Cortex of kidney (tissue), 1 donor: ENCODE data around the gene PDE4A.
"Not testable (repeated sequence)": the region's sequence is repeated elsewhere in the genome, so short reads cannot be mapped to it uniquely, and the experiment has no call there.

ENCODE experiments used
- DNase-seq: peaks from one replicate; lab custom pipeline; 2025; lab: John Stamatoyannopoulos, UW

PDE4A gene

DNA sequence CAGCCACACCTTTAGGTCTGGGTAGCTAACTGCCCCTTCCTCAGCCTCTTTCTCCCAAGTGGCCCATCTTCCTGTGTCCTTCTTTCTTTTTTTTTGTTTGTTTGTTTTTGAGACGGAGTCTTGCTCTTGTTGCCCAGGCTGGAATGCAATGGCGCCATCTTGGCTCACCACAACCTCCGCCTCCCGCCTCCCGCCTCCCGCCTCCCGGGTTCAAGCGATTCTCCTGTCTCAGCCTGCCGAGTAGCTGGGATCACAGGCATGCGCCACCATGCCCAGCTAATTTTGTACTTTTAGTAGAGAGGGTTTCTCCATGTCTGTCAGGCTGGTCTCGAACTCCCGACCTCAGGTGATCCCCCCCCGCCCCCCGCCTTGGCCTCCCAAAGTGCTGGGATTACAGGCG is 41.7 kb downstream of the PDE4A start:
- DNase-seq: not testable (repeated sequence)

DNA sequence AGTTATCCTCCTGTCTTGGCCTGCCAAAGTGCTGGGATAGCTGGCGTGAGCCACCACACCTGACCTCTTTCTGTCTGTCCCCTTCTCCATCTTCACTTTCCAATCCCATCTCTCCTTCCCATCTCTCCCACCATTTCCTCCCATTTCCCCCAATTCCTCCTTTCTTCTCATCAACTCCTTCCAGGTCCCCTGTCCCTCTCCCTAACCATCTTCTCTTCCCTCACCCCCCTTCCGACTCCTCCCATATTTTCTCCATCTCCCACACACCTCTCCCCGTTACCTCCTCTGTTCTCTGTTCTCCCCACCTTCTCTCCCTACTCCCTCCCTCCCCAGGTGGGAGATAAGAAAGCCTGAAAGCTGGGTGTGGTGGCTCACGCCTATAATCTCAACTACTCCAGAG is 42.2 kb downstream of the PDE4A start:
- no peak for DNase-seq

DNA sequence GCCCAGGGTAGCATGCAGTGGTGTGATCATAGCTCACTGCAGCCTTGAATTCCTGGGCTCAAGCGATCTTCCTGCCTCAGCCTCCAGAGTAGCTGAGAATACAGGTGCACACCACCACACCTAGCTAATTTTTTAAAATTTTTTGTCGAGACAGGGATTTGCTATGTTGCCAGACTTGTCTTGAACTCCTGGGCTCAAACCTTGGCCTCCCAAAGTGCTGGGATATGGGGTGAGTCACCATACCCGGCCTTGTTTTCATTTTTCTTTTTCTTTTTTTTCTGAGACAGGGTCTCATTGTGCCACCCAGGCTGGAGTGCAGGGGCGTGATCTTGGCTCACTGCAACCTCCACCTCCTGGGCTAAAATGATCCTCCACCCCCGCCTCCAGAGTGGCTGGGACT is 44.1 kb downstream of the PDE4A start:
- no peak for DNase-seq

DNA sequence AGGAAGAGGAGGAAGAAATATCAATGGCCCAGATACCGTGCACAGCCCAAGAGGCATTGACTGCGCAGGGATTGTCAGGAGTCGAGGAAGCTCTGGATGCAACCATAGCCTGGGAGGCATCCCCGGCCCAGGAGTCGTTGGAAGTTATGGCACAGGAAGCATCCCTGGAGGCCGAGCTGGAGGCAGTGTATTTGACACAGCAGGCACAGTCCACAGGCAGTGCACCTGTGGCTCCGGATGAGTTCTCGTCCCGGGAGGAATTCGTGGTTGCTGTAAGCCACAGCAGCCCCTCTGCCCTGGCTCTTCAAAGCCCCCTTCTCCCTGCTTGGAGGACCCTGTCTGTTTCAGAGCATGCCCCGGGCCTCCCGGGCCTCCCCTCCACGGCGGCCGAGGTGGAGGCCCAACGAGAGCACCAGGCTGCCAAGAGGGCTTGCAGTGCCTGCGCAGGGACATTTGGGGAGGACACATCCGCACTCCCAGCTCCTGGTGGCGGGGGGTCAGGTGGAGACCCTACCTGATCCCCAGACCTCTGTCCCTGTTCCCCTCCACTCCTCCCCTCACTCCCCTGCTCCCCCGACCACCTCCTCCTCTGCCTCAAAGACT is 46.9 kb downstream of the PDE4A start:
- DNase-seq: no peak

DNA sequence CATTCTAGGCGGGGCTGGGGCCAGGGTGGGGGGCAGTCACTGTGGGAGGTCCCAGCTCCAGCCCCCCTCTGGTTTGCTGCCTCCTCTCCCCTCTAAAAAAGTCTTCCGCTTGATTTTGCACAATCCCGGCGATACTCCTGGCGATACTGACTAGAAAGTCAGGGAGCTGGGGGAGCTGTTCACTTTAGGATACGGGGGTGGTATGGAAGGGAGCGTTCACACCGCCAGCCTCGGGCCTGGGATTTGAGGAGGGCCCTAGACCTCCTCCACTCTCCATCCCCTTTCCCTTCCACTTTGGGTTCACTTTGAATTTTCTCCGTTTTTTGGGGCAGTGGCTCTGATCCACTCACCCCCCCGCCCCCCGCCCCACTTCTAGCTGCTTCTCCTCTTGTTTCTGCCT is 47.8 kb downstream of the PDE4A start:
- DNase-seq: no peak

DNA sequence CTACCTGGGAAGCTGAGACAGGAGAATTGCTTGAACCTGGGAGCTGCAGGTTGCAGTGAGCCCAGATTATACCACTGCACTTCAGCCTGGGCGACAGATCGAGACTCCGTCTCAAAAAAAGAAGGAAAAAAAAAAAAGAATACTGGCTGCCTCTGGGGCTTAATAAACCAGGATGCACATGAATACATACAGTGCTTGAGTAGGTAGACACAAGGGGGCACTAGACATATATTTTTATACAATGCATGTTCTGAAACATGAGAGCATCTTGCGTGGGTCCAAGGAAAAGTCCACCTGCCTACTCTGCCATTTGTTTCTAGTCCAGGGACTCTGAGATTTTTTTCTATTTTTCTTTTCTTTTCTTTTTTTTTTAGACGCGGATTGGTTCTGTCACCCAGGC is 51.6 kb downstream of the PDE4A start:
- no peak for DNase-seq

DNA sequence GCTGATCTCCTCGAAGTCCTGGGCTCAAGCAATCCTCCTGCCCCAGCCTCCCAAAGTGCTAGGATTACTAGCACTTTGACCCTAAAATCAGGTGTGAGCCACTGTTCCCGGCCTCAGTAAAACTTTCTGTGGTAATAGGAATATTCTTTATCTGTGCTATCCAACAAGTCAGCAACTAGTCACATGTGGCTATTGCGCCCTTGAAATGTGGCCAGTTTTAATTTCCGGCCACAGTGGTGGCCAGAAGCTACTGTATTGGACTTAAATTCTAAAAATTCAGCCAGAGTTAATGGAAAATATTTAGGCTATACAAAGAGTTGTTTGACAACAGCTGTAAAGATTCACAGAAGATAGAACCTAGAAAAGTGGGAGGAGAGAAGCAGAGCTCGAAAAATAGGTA is 52.9 kb downstream of the PDE4A start:
- no peak for DNase-seq

DNA sequence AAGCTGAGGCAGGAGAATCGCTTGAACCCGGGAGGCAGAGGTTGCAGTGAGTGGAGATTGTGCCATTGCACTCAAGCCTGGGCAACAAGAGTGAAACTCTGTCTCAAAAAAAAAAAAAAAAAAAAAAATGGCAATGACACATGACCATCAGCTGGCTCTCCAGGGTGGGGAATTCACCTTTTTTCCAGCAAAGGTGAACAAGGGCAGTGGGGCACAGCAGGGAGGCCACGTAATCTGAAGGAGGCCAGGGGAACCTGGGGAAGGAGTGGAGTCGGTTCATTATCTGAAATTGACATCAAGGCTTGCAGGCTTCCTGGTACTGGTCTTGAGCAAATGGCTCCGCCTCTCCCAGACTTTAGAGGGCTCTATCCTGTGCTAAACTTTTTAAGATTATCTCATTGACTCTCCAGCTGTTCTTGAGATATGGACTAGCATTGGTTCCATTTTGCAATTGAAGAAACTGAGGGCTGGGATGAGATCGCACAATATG is 54.7 kb downstream of the PDE4A start:
- DNase-seq: no peak

DNA sequence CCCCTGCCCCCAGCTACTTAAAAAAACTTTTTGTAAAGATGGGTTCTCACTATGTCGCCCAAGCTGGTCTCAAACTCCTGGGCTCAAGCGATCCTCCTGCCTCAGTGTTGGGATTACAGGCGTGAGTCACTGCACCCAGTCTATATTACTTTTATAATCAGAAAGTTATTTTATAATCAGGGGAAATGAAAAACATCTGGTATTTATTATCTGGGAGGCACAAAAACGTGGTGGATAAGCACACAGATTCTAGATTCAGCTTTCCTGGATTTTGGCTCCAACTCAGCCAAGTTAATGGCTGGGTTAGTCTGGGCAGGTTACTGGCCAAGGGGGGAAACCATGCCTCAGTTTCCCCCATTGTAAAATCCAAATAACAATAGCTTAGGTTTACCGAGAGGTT is 58.1 kb downstream of the PDE4A start:
- DNase-seq: no peak

DNA sequence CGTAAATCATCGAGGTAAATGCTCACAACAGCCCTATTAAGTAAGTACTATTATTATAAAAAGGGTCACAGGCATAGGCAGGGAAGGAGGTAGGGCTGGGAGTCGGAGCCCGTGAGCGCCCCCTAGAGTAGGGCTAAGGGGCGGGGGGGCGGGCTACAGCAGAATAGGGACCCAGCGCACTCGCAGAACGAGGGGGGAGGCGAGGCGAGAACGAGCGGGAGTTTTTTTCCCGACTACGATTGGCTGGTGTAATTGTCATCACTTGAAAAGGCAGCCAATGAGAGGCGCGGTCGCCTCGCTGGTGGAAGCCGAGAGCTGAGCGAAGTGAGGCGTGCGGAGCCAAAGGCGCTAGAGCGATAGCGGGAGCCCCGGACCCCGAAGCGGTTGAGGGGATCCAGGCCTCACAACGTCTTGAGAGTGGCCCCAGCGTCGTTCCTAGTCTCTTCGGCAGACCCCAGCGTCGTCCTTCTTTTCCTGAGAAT is 58.6 kb downstream of the PDE4A start:
- no peak for DNase-seq

DNA sequence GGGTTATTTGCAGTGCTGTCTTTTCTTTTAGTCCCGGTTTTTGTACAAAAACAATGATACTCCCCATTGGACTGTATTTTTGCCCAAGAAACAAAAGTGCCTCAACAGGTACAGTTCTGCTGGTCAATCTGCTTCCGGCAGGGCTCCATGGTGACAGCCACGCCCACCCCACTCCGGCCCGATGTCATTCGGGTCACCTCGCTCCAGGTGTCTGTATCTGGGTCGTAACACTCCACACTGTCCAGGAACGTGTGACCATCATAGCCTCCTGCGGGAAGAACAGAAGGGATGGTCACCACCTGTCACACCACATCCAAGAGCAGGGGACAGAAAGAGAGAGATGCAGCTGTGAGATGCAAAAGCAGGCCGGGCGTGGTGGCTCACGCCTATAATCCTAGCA is 66.2 kb downstream of the PDE4A start:
- DNase-seq: no peak

DNA sequence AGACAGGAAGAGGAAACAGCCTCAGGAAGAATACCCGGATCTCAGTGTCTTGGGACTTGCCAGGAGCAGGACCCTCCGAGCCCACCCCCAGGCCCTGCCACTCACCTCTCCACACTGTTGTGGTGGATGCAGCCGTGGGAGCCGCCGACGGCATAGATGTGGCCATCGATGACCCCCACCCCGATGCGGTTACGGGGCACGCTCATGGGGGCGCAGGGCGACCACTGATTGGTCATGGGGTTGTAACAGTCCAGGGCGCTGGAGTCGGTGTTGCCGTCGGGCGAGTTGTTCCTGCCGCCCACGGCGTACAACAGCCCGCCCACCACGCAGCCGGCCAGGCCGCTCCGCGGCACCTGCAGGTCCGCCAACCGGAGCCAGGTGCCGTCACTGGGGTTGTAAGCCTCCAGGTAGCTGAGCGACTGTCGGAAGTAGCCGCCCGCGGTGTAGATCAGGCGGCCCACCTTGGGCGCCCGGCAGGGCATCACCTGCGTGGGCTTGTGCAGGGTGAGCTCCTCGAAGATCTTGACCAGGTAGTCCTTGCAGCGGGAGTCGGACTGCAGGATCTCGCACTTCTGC is 71.2 kb downstream of the PDE4A start:
- no peak for DNase-seq

DNA sequence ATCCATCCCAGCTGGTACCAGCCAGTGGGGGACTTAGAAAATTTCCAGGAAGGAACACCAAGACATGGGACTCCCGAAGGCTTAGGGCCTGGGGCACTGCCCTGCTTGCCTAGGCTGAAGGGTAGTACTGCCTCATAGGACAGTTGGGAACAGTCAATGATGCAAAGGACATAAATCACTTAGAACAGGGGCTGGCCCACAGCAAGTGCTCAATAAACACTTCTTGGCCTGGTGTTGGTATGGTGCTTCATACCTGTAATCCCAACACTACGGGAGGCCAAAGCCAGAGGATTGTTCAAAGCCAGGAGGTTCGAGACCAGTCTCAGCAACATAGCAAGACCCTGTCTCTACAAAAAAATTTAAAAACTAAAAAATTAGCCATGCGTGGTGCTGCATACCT is 77.0 kb downstream of the PDE4A start:
- DNase-seq: no peak

DNA sequence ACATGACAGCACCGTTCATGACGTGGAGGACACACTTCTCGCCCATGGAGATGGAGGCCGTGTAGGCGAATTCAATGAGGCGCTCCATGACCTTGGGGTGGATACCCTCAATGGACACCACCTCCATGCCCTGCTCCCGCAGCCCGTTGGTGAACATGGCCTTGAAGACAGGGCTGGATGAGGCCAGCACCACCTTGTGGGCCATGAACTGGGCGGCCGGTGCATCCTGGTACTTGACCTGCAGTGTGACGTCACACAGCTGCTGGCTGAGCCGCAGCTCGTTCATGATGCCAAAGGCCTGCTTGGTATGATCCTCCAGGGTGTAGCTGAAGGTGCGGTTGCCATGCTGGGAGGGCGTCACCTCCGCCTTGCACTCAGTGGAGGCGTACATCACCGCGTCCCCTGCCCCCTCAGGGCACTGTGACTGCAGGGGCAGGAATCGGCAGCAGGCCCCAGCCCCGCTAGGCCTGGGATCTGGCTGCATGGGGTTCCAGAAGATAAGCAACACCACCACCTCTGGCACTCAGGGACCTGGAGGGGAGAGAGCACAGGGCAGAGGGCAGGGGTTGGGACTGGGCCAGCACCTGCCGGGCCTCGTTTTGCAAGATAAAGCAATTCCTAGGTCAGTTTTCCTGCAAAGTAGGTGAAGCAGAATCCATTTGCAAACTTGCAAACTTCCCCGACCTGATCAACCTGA is 79.4 kb downstream of the PDE4A start:
- no peak for DNase-seq

DNA sequence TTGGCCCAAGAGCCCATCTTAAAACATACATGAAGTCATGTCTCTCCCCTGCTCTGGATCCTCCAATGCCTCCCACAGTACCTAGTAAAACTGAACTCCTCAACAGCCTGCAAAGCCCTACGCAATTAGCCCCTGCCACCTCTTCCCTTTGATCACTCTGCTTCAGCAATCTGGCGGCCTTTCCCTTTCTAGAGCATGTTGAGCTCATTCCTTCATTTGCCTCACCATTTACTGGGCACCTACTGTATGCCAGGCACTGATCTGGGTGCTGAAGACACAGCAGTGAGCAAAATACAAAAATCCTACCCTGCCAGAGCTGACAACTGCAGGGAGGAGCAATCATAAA is 79.9 kb downstream of the PDE4A start:
- no peak for DNase-seq

DNA sequence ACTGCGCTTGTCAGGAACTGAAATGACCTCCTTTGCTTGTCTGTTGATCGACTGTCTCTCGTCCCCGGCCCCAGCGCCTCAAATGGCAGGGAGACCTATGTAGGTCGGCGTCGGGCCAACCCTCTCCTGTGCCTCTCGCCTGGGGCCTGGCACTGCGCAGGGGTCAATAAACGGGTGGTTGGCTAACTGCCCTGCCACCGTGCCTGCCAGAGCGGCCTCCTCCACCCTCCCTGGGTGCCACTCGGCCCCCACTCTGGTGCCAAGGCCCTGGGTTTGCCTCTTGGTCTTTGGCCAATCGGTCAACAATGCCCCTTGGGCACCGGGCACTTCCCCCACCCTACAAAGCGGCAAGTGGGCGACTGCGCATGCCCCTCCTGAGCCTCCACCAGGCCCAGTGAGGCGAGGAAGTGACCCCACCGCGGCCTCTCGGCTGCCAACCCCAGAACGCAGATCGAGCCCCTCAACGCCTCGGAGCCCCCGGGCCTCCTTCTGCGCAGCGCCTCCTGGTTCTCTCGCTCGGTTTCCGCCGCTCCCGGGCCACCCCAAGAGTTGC is 81.7 kb downstream of the PDE4A start:
- peak; percentile 43 for DNase-seq

DNA sequence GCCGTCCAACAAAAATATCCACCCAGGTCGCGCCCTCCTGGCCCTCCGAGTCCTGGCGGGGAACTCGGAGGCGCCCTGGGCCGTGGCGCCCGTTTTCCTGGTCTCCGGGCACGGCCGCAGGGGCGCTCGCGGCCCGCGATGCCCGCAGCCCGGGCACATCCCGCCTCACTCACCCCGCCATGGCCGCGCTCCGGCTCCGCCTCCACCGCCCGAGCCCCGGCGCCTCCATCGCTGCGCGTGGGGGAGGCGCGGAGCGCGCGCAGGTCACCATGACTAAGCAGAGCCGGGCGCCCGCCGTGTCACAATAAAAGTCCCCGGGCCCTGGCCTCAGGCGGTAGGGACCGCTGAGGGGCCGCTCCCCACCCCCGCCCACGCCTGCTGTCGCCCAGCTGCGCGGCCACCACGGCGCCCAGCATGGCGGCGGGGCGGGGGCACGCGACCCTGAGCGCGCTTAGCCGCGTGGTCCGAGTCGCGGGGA is 82.2 kb downstream of the PDE4A start:
- no peak for DNase-seq

DNA sequence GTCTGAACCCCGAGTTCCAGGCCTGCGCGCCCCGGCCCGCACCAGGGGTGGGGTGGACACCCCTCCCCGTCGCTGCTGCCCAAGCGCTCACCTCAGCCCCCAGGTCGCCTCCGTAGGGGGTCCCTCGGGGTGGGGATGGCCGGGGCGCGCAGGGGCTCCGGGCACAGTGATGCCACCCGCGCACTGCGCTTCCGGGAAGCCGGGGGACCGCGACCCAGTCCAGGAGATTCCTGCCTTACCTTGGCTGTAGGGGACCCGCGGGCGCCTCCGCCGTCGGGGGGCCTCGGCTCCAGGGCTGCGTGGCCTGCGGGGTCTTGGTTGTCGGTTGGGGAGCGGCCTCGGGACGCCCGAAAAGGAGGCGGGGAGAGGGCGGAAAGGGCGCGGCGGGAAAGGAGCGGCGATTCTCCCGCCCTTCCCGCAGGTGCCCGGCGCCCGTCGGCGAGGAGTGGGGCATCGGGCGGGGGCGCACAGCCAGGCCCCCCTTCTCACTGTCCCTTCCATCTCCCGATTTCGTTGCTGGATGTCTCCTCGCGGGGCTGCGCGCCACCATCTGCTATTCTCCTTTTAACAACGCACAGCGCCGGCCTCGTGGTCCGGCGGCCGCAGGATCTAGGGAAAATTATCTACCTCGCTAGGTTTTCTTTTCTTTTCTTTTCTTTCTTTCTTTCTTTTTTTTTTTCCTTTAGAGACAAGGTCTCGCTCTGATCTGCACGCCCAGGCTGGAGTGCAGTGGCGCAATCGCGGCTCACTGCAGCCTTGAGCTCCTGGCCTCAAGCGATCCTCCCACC is 82.9 kb downstream of the PDE4A start, which contains the start of gene KEAP1:
Gene KEAP1 (minus strand): TSS at position 355 of the 788 bp plus-strand sequence. CDS start 3,323 bp downstream, outside the sequence.
- no peak for DNase-seq

DNA sequence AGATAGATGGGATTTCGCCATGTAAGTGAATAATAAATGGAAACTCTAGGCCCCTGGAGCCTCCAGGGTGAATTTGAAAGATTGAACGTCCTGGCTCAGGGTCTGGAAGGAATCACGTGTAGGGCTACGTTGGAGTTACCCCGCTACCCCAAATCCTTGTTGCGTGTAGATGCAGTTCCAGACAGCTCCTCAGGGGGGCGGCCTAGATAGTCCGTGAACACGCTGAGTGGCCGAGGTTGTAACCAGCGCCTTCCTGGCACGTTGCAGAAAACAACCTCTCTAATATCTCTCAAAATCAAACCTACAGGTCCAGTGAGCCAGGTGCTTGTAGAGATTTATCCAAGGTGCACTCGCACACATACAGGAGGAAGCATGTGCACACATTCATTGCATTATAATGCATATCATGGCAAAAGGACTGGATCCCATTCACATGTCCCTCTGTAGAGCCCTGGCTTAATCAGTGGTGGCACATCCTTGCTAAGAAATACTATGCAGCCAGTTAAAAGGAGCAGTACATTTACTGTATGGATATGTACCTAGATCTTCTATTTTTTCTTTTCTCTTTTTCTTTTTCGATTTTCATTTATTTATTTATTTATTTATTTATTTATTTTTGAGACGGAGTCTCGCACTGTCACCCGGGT is 85.4 kb downstream of the PDE4A start:
- DNase-seq: no peak

DNA sequence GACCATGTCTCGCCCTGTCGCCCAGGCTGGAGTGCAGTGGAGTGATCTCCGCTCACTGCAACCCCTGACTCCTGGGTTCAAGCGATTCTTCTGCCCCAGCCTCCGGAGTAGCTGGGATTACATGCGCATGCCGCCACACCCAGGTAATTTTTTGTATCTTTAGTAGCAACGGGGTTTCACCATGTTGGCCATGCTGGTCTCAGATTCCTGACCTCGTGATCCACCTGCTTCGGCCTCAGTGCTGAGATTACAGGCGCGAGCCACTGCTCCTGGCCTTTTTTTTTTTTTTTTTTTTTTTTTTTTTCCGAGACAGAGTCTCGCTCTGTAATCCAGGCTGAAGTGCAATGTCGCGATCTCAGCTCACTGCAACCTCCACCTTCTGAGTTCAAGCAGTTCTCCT is 87.7 kb downstream of the PDE4A start:
- DNase-seq: no peak

DNA sequence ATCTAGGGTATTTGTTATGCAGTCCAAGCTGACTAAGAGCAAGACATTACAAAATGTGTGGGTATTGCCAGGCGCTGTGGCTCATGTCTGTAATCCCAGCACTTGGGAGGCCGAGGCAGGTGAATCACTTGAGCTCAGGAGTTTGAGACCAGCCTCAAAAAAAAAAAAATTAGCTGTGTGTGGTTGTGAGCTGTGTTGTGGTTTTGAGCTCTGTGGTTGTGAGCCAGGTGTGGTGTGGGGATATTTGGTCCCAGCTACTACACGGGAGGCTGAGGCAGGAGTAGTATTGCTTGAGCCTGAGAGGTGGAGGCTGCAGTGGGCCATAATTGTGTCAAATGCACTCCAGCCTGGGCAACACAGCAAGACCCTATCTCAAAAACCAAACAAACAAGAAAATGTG is 88.4 kb downstream of the PDE4A start:
- no peak for DNase-seq
